IMR-90 (cell line): Measurements from ENCODE around the gene GTF3C1. TPM values are rescaled to one million over a fixed set of nuclear protein-coding genes. Genes with fewer than 3 reads are reported as not detected.

ENCODE experiments used
- ATAC-seq: fragments of 200-7000 bp; cut with Tn5 transposase; 2 replicates; pipeline ENCODE4 v1.9.1; 2020; ENCODE audit warnings: low read depth, mild to moderate bottlenecking, moderate library complexity
- BruUV-seq: library from RNA; stranded (reverse); fragments of 400-500 nt; replicated peaks from 2 replicates; lab custom pipeline; 2021; lab: Mats Ljungman, UMichigan
- CTCF ChIA-PET: fragments of 300-600 bp; formaldehyde crosslinking; extraction: SDS; loops from one replicate; lab custom pipeline; 2021; ENCODE audit warnings: antibody characterized with exemption; lab: Yijun Ruan, JAX
- POLR2A ChIA-PET: fragments of 300-600 bp; sonication (Branson Sonifier 250); formaldehyde crosslinking; loops from one replicate; lab custom pipeline; 2022; ENCODE audit warnings: antibody characterized with exemption; ENCODE audit not compliant: unreplicated experiment; lab: Charles Lee
- DNase-seq: peaks from one replicate; pipeline ENCODE4 v3.0.0; 2013
- H2AFZ ChIP-seq: replicated peaks from 2 replicates; pipeline ENCODE3; 2013; ENCODE audit warnings: low read length, mild to moderate bottlenecking; ENCODE audit not compliant: poor library complexity
- H2AK5ac ChIP-seq: 2 replicates; pipeline ENCODE4 v1.6.1; 2013; ENCODE audit warnings: low read depth, low read length, inconsistent platforms
- H2AK9ac ChIP-seq: replicated peaks from 2 replicates; pipeline ENCODE3; 2013; ENCODE audit warnings: mild to moderate bottlenecking, low read depth, low read length, moderate library complexity; ENCODE audit not compliant: poor library complexity
- H2BK120ac ChIP-seq: 2 replicates; pipeline ENCODE4 v1.6.1; 2013; ENCODE audit warnings: low read depth, low read length, inconsistent platforms
- H2BK15ac ChIP-seq: 3 replicates; pipeline ENCODE4 v1.6.1; 2013; ENCODE audit warnings: low read depth, low read length, inconsistent platforms
- H2BK20ac ChIP-seq: 2 replicates; pipeline ENCODE4 v1.6.1; 2013; ENCODE audit warnings: low read depth, mild to moderate bottlenecking, inconsistent platforms, low read length, moderate library complexity
- H2BK5ac ChIP-seq: 2 replicates; pipeline ENCODE4 v1.6.1; 2013; ENCODE audit warnings: mild to moderate bottlenecking, low read depth, low read length, inconsistent platforms; ENCODE audit not compliant: poor library complexity, severe bottlenecking
- H3K14ac ChIP-seq: replicated peaks from 2 replicates; pipeline ENCODE4 v1.6.1; 2013; ENCODE audit warnings: low read depth, low read length, inconsistent platforms
- H3K18ac ChIP-seq: 2 replicates; pipeline ENCODE4 v1.6.1; 2013; ENCODE audit warnings: low read depth, low read length, control low read depth
- H3K23ac ChIP-seq: 2 replicates; pipeline ENCODE4 v1.6.1; 2013; ENCODE audit warnings: low read depth, low read length, inconsistent platforms
- H3K27ac ChIP-seq: 2 replicates; pipeline ENCODE4 v1.5.1; 2013; ENCODE audit warnings: mild to moderate bottlenecking, control low read depth, low read length; ENCODE audit not compliant: insufficient read depth
- H3K27me3 ChIP-seq: 2 replicates; pipeline ENCODE4 v1.6.1; 2013; ENCODE audit warnings: low read length; ENCODE audit not compliant: control insufficient read depth, insufficient read depth
- H3K36me3 ChIP-seq: 2 replicates; pipeline ENCODE4 v1.6.1; 2013; ENCODE audit warnings: low read length, mixed read lengths; ENCODE audit not compliant: control insufficient read depth, insufficient read depth
- H3K4ac ChIP-seq: 2 replicates; pipeline ENCODE4 v1.6.1; 2013; ENCODE audit warnings: low read depth, low read length, inconsistent platforms
- H3K4me1 ChIP-seq: 2 replicates; pipeline ENCODE4 v1.6.1; 2013; ENCODE audit warnings: low read length, mixed read lengths; ENCODE audit not compliant: control insufficient read depth, insufficient read depth
- H3K4me2 ChIP-seq: 2 replicates; pipeline ENCODE4 v1.6.1; 2013; ENCODE audit warnings: low read depth, mild to moderate bottlenecking, control low read depth, low read length, moderate library complexity
- H3K4me3 ChIP-seq: 2 replicates; pipeline ENCODE4 v1.5.1; 2013; ENCODE audit warnings: low read depth, mild to moderate bottlenecking, control low read depth, low read length, moderate library complexity; ENCODE audit not compliant: insufficient read depth
- H3K56ac ChIP-seq: 2 replicates; pipeline ENCODE4 v1.6.1; 2013; ENCODE audit warnings: low read length, inconsistent platforms; ENCODE audit not compliant: insufficient read depth; ENCODE audit errors: extremely low read depth
- H3K79me1 ChIP-seq, 2 experiments: 2 replicates each; pipeline ENCODE4 v1.6.1; 2013; ENCODE audit warnings: low read length in 2 of 2, inconsistent platforms in 1 of 2, low read depth in 1 of 2
- H3K9ac ChIP-seq: 2 replicates; pipeline ENCODE4 v1.6.1; 2013; ENCODE audit warnings: low read depth, low read length, control low read depth
- H3K9me1 ChIP-seq: 2 replicates; pipeline ENCODE4 v1.6.1; 2013; ENCODE audit warnings: low read length, inconsistent platforms; ENCODE audit not compliant: insufficient read depth
- H3K9me3 ChIP-seq: 2 replicates; pipeline ENCODE4 v1.6.1; 2013; ENCODE audit warnings: low read length; ENCODE audit not compliant: control insufficient read depth, insufficient read depth
- H4K20me1 ChIP-seq: 2 replicates; pipeline ENCODE4 v1.6.1; 2013; ENCODE audit warnings: low read length, inconsistent platforms; ENCODE audit not compliant: insufficient read depth
- H4K5ac ChIP-seq: 2 replicates; pipeline ENCODE4 v1.6.1; 2013; ENCODE audit warnings: mild to moderate bottlenecking, low read depth, low read length, control low read depth
- H4K8ac ChIP-seq, 2 experiments: 2 replicates each; pipeline ENCODE4 v1.6.1; 2013; ENCODE audit warnings: low read depth in 2 of 2, low read length in 2 of 2, control low read depth in 1 of 2, inconsistent platforms in 1 of 2
- H4K91ac ChIP-seq: 2 replicates; pipeline ENCODE4 v1.6.1; 2013; ENCODE audit warnings: low read depth, low read length, inconsistent platforms; ENCODE audit not compliant: insufficient read depth
- BHLHE40 ChIP-seq: fragments of 150-350 bp; IDR thresholded peaks from 2 replicates; pipeline ENCODE4 v1.6.1; 2016; ENCODE audit warnings: mild to moderate bottlenecking, low read depth, low read length
- MAFK ChIP-seq: IDR thresholded peaks from 2 replicates; pipeline ENCODE4 v1.6.1; 2012; ENCODE audit warnings: low read depth, low read length, improper control_type of control experiment
- MXI1 ChIP-seq: IDR thresholded peaks from 2 replicates; pipeline ENCODE4 v1.6.1; 2012; ENCODE audit warnings: low read depth, mild to moderate bottlenecking, low read length, moderate library complexity, borderline replicate concordance
- NFE2L2 ChIP-seq: fragments of 150-350 bp; IDR thresholded peaks from 2 replicates; pipeline ENCODE4 v1.6.1; 2016; ENCODE audit warnings: low read depth, mild to moderate bottlenecking, low read length
- POLR2A ChIP-seq: IDR thresholded peaks from 2 replicates; pipeline ENCODE4 v1.6.1; 2012; ENCODE audit warnings: mild to moderate bottlenecking, low read depth, low read length
- RFX5 ChIP-seq: IDR thresholded peaks from 2 replicates; pipeline ENCODE4 v1.8.0; 2012; ENCODE audit warnings: low read depth, mild to moderate bottlenecking, low read length, moderate library complexity
- whole genome bisulfite sequencing, 2 experiments: methylation state at CpG; one replicate each; pipeline versions ENCODE4 v1.1.5 to v1.1.7; 2013; ENCODE audit warnings: missing lambda C conversion rate in 2 of 2; ENCODE audit not compliant: insufficient read length in 1 of 2; ENCODE audit errors: extremely low coverage in 2 of 2; 5-methylcytosine and 5-hydroxymethylcytosine counted together
- dilution Hi-C: fragments of 300-500 bp; cut with HindIII; formaldehyde crosslinking; loops from one replicate; pipeline ENCODE4 v1.14.3; 2018; ENCODE audit warnings: low sequenced_read_pairs; ENCODE audit not compliant: unreplicated experiment
- in situ Hi-C: fragments of 300-500 bp; cut with MboI; formaldehyde crosslinking; loops from 3 replicates; pipeline ENCODE4 v1.14.3; 2019; ENCODE audit warnings: low sequenced_read_pairs, inconsistent platforms, mixed read lengths
- intact Hi-C: fragments of 100-400 bp; cut with micrococcal nuclease; formaldehyde crosslinking; loops from 2 replicates; pipeline ENCODE4 v1.10.0; 2022
- polyA plus RNA-seq, 3 experiments: library from polyadenylated mRNA; depleted of rRNA; stranded (reverse); fragments of >200 nt; gene quantifications; 2 replicates each; pipeline ENCODE4 v1.2.3, GENCODE V29; 2012; ENCODE audit warnings: low replicate concordance in 1 of 3
- total RNA-seq: library from RNA; depleted of rRNA; stranded (reverse); fragments of >200 nt; gene quantifications from 2 replicates; pipeline ENCODE4 v1.2.3, GENCODE V29; 2012

GTF3C1 gene
- total and polyA plus RNA-seq, 2 of the 4 experiments (the other 2 are of a cell fraction): 50.8 to 68.1 TPM

DNA sequence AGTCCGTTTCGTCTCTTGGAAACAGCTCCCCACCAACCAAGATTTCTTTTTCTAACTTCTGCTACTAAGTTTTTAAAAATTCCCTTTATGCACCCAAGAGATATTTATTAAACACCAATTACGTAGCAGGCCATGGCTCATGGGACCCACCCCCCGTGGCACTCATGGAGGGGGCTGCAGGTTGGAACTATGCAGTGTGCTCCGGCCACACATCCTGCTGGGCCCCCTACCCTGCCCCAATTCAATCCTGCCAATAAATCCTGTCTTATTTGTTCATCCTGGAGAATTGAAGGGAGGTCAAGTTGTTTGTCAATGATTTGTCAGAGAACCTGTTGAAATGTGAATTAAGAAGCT is 99.5 kb downstream of the GTF3C1 start:
- Histone ChIP-seq H2AFZ (no peak overlapping the region), H3K18ac (no peak overlapping the region), H3K27ac (no peak overlapping the region), H3K79me1 (no peaks in the 10 kb centered on the region), H3K36me3 (no peaks in the 10 kb centered on the region; the same call in 1 of the 2 replicates), H3K4ac (no peak overlapping the region), H3K14ac (no peak overlapping the region), H4K20me1 (no peaks in the 10 kb centered on the region), H2BK15ac (no peak overlapping the region), H2BK20ac (no peak overlapping the region), H3K9me3 (no peaks in the 10 kb centered on the region), H3K9ac (no peak overlapping the region), H2BK5ac (no peak overlapping the region), H3K27me3 (no peaks in the 10 kb centered on the region), H2BK120ac (no peak overlapping the region), H3K4me2 (no peak overlapping the region), H3K4me1 (peaks cover 5% of the 10 kb centered on the region), H3K23ac (no peak overlapping the region), H4K8ac (no peak overlapping the region), H2AK9ac (no peak overlapping the region), H4K91ac (no peak overlapping the region), H3K4me3 (no peak overlapping the region), H3K56ac (no peak overlapping the region), H4K5ac (no peak overlapping the region), H3K9me1 (0 out of 2 replicates have a peak, but pooled peaks cover 3% of the 10 kb centered on the region), H2AK5ac (no peak overlapping the region)
- CTCF ChIA-PET: no interaction called here
- POLR2A ChIA-PET: no interaction called here
- WGBS, 2 experiments: no CpG with 5 or more reads among the region's 5 CpGs
- ATAC-seq (no peak), DNase-seq (no peak)
- in situ Hi-C loops: loop anchor here (5.0 to 25.0 kb wide), 4 partner anchors 78 to 1613 kb away; no protein-coding TSS in a partner anchor
- BruUV-seq: no TSS peak
- intact Hi-C loops: no loop called here
- TF ChIP-seq NFE2L2 (no peak), RFX5 (no peak), BHLHE40 (no peak), MAFK (no peak), MXI1 (no peak), POLR2A (no peak)
- dilution Hi-C loops: no loop called here
